BE2C (cell line): Measurements from ENCODE around the gene SLC16A9.
"Not testable (repeated sequence)": the region's sequence is repeated elsewhere in the genome, so short reads cannot be mapped to it uniquely, and the experiment has no call there.

ENCODE experiments used
- DNase-seq: peaks from one replicate; pipeline ENCODE4 v3.0.0-alpha.2; 2020
- H3K27me3 ChIP-seq: fragments of 250-450 bp; sonication (Bioruptor Pico); 2 replicates; pipeline ENCODE4 v1.5.1; 2020; ENCODE audit warnings: mild to moderate bottlenecking
- H3K36me3 ChIP-seq: fragments of 250-450 bp; sonication (Bioruptor Pico); 2 replicates; pipeline ENCODE4 v1.5.1; 2020; ENCODE audit warnings: mild to moderate bottlenecking
- H3K4me1 ChIP-seq: fragments of 250-450 bp; sonication (Bioruptor Pico); 2 replicates; pipeline ENCODE4 v1.5.1; 2020
- H3K4me3 ChIP-seq: 2 replicates; pipeline ENCODE4 v1.5.1; 2011; ENCODE audit warnings: low read depth, low read length
- H3K9me3 ChIP-seq: fragments of 250-450 bp; sonication (Bioruptor Pico); 2 replicates; pipeline ENCODE4 v1.5.1; 2020
- CTCF ChIP-seq: IDR thresholded peaks from 2 replicates; pipeline ENCODE4 v1.5.1; 2012; ENCODE audit warnings: mild to moderate bottlenecking, low read depth, low read length

SLC16A9 gene

GRCh38 chr10:59736749-59737148 is 27.1 kb upstream of the SLC16A9 start:
- no peaks in the 10 kb centered on the region; the same call in 1 of the 2 replicates for H3K27me3 ChIP-seq
- H3K9me3 ChIP-seq: no peaks in the 10 kb centered on the region
- H3K4me1 ChIP-seq: no peaks in the 10 kb centered on the region
- no peak overlapping the region for H3K4me3 ChIP-seq
- TF ChIP-seq CTCF: no peak
- no peak for DNase-seq
- H3K36me3 ChIP-seq: no peaks in the 10 kb centered on the region

- Histone ChIP-seq H3K9me3 (no peaks in the 10 kb centered on the region), H3K36me3 (no peaks in the 10 kb centered on the region), H3K4me3 (no peak overlapping the region), H3K4me1 (no peaks in the 10 kb centered on the region), H3K27me3 (no peaks in the 10 kb centered on the region; the same call in 1 of the 2 replicates)
- TF ChIP-seq CTCF: no peak
- DNase-seq: no peak
Observed at GRCh38 chr10:59735296-59735695, 25.6 kb upstream of the SLC16A9 start.

- Histone ChIP-seq H3K4me1 (no peaks in the 10 kb centered on the region), H3K4me3 (no peak overlapping the region), H3K36me3 (no peaks in the 10 kb centered on the region), H3K9me3 (no peaks in the 10 kb centered on the region), H3K27me3 (no peaks in the 10 kb centered on the region; the same call in 1 of the 2 replicates)
- no peak for DNase-seq
- no peak for TF ChIP-seq CTCF
Observed at GRCh38 chr10:59734014-59734462, 24.4 kb upstream of the SLC16A9 start.

GRCh38 chr10:59733321-59734013 is 23.8 kb upstream of the SLC16A9 start:
- not testable (repeated sequence) for H3K27me3 ChIP-seq, H3K9me3 ChIP-seq, H3K4me1 ChIP-seq, H3K4me3 ChIP-seq, DNase-seq, H3K36me3 ChIP-seq

GRCh38 chr10:59732849-59733248 is 23.2 kb upstream of the SLC16A9 start:
- H3K27me3 ChIP-seq, H3K4me1 ChIP-seq, DNase-seq: not testable (repeated sequence)

GRCh38 chr10:59729167-59729566 is 19.5 kb upstream of the SLC16A9 start:
- H3K9me3 ChIP-seq, H3K4me3 ChIP-seq, DNase-seq, H3K36me3 ChIP-seq, H3K27me3 ChIP-seq, H3K4me1 ChIP-seq: not testable (repeated sequence)

More at GRCh38 chr10:59732849-59733248, 23.2 kb upstream of the SLC16A9 start:
- H3K4me3 ChIP-seq, H3K36me3 ChIP-seq, H3K9me3 ChIP-seq: not testable (repeated sequence)

GRCh38 chr10:59724098-59724938 is 14.7 kb upstream of the SLC16A9 start:
- TF ChIP-seq CTCF: no peak
- Histone ChIP-seq H3K4me1 (no peaks in the 10 kb centered on the region; the same call in 1 of the 2 replicates), H3K4me3 (no peak overlapping the region), H3K9me3 (no peaks in the 10 kb centered on the region; the same call in 1 of the 2 replicates), H3K36me3 (no peaks in the 10 kb centered on the region), H3K27me3 (no peaks in the 10 kb centered on the region)
- DNase-seq: no peak
